ENCODE measurements around the gene TBATA.

- TF ChIP-seq POLR2A (IDR thresholded peaks at IDR 0.05) (no peak), CTCF (IDR thresholded peaks at IDR 0.05) (no peak), POLR2AphosphoS5 (IDR thresholded peaks at IDR 0.05) (no peak)
Observed at GRCh38 chr10:70738761-70739121, 46.4 kb downstream of the TBATA start.
